AG10803 (cell line): ENCODE results near the gene TM2D3.
"Not testable (repeated sequence)": the region's sequence is repeated elsewhere in the genome, so short reads cannot be mapped to it uniquely, and the experiment has no call there.

Source experiments
- DNase-seq: peaks from one replicate; pipeline ENCODE4 v3.0.0; 2010; ENCODE audit warnings: low read depth
- H3K4me3 ChIP-seq: 2 replicates; pipeline ENCODE4 v1.5.1; 2011; ENCODE audit warnings: mild to moderate bottlenecking, low read length, control low read depth
- TF ChIP-seq, protein P1 (sequence below): conservative IDR thresholded peaks from 2 replicates; pipeline ENCODE4 v1.5.1; 2011; ENCODE audit warnings: mild to moderate bottlenecking, low read length, control low read depth, inconsistent platforms

Gene TM2D3

DNA sequence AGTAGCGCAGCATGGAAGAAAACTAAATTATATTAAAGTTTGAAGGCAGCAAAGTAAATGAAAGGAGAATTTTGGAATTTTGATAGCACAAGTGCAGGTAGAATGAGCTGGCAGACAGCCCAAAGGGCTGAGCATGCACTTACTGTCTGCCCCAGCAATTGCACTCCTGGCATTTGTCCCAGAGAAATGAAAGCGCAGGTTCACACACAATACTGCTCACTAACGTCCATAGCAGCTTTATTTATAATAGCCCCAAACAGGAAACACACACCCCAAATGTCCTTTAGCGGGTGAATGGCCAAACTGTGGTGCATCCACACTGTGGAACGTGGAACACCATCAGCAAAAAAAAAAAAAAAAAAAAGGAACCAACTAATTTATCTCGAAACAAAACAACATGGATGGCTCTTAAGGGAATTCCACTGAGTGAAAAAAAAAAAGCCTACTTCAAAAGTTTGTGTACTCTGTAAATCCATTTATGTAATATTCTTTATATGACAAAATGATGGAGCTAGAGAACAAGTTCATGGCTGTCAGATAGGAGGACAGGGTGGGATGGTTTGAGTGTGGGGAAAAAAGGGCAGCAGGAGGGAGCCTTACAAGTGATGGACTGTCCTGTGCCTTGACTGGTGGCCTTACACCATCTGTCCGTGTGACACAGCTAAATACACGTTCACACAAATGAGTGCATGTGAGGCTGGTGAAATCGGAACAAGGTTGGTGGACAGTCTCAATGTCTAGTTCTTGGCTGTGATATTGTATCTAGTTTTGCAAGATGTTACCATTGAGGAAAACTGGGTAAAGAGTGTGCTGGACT is 6.0 kb upstream of the TM2D3 start:
- no peak for DNase-seq
- TF ChIP-seq, protein P1, sequence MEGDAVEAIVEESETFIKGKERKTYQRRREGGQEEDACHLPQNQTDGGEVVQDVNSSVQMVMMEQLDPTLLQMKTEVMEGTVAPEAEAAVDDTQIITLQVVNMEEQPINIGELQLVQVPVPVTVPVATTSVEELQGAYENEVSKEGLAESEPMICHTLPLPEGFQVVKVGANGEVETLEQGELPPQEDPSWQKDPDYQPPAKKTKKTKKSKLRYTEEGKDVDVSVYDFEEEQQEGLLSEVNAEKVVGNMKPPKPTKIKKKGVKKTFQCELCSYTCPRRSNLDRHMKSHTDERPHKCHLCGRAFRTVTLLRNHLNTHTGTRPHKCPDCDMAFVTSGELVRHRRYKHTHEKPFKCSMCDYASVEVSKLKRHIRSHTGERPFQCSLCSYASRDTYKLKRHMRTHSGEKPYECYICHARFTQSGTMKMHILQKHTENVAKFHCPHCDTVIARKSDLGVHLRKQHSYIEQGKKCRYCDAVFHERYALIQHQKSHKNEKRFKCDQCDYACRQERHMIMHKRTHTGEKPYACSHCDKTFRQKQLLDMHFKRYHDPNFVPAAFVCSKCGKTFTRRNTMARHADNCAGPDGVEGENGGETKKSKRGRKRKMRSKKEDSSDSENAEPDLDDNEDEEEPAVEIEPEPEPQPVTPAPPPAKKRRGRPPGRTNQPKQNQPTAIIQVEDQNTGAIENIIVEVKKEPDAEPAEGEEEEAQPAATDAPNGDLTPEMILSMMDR: no peak
- H3K4me3 ChIP-seq: no peak overlapping the region

DNA sequence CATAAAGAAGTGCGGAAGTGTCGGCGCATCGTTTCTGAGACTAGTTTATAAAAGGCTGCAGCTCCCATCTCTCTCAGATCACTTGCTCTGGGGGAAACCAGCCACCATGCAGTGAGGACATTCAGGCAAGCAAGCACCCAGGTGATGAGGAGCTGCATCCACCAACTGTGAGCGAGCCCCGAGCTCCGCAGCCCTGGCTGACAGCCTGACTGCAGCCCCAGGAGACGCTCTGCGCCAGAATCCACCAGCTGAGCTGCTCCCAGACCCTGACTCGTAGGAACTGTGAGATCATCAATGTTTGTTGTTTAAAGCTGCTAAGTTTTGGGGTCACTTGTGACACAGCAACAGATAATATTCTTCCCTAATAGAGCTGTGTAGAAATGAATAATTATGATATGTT is 5.0 kb upstream of the TM2D3 start:
- DNase-seq: no peak
- TF ChIP-seq, protein P1: no peak

DNA sequence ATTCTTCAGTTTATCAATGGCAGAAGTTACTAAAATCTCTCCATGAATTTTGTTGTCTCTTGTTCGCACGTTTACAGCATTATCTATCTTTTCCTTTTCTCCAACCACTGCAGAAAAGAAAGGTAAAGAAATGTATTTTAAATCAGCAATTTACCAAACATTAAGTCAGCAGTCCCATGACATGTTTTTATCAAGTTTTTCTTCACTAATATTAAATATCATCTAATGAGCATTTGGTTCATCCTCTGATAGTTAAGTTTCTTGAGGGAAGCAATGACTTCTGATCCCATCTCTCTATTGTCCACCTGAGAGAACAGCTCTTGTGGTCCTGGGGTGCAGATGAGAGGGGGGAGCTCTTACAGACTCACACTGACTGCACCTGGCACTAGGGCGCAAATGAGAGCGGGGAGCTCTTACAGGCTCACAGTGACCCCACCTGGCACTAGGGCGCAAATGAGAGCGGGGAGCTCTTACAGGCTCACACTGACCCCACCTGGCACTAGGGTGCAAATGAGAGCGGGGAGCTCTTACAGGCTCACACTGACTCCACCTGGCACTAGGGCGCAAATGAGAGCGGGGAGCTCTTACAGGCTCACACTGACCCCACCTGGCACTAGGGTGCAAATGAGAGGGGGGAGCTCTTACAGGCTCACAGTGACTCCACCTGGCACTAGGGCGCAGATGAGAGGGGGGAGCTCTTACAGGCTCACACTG is 2.6 kb upstream of the TM2D3 start:
- not testable (repeated sequence) for H3K4me3 ChIP-seq, DNase-seq

More for the DNA sequence above, 5.0 kb upstream of the TM2D3 start:
- no peak overlapping the region for H3K4me3 ChIP-seq

DNA sequence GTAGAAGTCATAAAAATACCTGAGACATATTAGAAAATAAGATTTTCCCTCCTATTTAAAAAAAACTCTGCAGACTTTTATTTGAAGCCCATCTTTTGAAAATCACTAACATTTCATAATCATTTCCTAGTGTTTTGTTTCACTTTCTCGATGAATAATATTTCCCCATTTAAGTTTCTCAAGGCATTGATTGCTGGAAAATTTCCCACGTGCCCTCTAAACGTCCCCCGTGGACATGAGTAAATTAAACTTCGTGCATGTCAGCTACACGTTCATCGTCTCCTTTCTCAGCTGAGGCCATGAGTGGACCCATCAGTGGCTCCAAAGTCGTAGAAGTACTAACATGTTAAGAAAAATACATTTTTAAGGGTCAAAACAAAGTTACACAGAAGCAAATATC is 2.0 kb upstream of the TM2D3 start:
- no peak overlapping the region for H3K4me3 ChIP-seq
- TF ChIP-seq, protein P1: no peak
- no peak for DNase-seq

DNA sequence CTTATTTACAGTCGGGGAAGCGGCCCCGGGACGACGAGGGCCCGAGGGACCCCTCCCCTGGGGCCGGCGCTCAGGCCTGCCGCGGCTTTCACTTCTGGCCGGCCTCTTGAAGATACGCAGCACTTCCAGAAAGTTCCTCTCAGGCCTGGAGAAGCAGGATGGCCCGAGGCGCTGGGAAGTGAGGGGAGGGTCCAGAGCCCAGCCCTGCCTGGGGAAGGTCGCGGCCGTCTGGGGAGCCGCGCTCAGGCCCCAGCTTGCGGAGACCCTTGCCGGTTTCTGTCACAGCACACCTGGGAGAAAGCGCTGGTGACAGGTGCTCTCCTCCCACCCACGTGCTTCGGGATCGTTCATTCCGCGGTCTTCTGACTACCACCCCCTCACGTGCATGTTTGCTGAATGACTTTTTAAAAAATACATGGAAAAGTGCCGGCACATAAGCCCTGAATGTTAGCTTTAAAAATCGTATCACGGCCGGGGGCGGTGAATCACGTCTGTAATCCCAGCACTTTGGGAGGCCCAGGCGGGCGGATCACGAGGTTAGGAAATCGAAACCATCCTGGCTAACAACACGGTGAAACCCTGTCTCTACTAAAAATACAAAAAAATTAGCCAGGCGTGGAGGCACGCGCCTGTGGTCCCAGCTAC is 727 bp upstream of the TM2D3 start:
- DNase-seq: peak; percentile 36
- TF ChIP-seq, protein P1: no peak
- H3K4me3 ChIP-seq: peak overlapping the region; percentile 85

DNA sequence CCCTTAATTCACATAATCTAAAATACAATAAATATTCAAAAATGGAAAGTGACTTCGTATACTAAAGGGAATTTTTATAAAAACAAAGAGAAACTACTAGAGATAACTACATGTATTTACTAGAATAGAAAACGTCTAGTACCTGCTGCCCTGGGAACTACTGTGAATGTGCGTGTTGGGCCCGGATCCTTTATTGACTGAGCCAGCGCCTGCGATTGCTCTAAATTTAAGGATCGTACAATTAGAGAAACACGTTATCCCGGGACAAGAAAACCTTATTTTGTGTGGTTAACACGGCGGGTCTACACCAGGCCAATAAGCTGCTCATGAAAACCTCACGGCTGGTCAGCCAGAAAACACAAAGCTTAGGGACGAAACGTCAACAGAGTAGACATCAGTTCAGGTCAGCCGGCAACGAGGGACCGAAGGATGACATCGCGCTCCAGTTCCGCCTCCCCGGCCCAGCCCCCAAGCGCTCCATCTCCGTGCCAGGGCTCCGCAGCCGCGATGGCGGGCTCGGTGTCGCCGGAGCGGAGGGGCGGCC is 555 bp downstream of the TM2D3 start:
- TF ChIP-seq, protein P1: no peak
- H3K4me3 ChIP-seq: peak overlapping the region; percentile 85
- DNase-seq: no peak

DNA sequence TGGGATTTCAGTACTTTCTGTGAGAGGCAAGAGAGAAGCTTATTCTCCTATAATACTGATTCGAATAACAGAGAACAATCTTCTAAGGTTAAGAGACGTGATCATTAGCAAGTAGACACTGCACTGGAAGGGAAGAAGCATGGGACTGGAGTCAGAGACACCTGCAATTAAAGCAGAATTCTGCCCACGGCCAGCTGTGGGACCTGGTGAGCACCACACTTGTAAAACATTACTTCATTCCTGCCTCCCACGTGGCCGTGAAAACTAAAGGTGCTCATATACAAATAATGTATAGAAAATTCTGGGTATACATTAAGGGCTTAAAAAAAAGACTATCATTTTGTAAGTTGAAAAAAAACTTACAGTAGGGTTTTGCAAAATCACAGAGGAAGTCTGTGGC is 2.0 kb downstream of the TM2D3 start:
- no peak for DNase-seq
- H3K4me3 ChIP-seq: no peak overlapping the region
- TF ChIP-seq, protein P1: no peak
